ENCODE measurements around the gene GOSR1.

DNA sequence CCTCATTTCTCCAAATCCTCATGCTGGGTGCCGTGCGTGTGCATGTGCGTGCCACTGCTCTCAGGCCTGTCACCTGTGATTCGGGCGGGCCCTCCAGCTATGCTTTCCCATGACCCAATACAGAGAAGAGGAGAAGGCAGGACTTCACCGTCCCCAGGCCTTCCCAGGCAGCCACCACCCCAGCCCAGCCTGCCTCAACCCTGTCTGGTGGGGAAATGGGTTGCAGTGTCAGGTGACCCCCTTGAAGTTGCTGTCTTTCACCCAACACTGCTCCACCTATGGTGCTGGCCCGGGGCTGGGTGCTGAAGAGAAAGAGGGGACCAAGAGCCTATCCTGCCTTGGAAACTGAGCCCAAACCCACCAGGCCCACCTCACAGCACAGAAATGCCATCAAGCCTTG is 94.7 kb downstream of the GOSR1 start:
- TF ChIP-seq, protein P1, sequence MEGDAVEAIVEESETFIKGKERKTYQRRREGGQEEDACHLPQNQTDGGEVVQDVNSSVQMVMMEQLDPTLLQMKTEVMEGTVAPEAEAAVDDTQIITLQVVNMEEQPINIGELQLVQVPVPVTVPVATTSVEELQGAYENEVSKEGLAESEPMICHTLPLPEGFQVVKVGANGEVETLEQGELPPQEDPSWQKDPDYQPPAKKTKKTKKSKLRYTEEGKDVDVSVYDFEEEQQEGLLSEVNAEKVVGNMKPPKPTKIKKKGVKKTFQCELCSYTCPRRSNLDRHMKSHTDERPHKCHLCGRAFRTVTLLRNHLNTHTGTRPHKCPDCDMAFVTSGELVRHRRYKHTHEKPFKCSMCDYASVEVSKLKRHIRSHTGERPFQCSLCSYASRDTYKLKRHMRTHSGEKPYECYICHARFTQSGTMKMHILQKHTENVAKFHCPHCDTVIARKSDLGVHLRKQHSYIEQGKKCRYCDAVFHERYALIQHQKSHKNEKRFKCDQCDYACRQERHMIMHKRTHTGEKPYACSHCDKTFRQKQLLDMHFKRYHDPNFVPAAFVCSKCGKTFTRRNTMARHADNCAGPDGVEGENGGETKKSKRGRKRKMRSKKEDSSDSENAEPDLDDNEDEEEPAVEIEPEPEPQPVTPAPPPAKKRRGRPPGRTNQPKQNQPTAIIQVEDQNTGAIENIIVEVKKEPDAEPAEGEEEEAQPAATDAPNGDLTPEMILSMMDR (conservative IDR thresholded peaks at IDR 0.05 in 1 of 2, IDR thresholded peaks at IDR 0.05 in 1 of 2; ENCODE audit: low read depth in 1 of 2, low read length in 2 of 2) = no peak
- TF ChIP-seq EZH2 (IDR thresholded peaks at IDR 0.05; ENCODE audit: low read length, missing control alignments) = no peak

Data from fibroblast of lung (primary cell).